Fibroblast of lung (primary cell): Measurements from ENCODE around the gene WDR27. TPM values are rescaled to one million over a fixed set of nuclear protein-coding genes. Genes with fewer than 3 reads are reported as not detected.

Source experiments
- DNase-seq, 2 donors: peaks; one replicate each; pipeline versions ENCODE4 v3.0.0 to v3.0.0-alpha.2; 2010; ENCODE audit warnings: low read depth in 2 of 2
- H2AFZ ChIP-seq: 2 replicates; pipeline ENCODE4 v1.5.1; 2012; ENCODE audit warnings: low read length, control low read depth, inconsistent platforms
- H3K27ac ChIP-seq: 2 replicates; pipeline ENCODE4 v1.5.1; 2011; ENCODE audit warnings: low read length, control low read depth; ENCODE audit not compliant: insufficient read depth
- H3K27me3 ChIP-seq: 2 replicates; pipeline ENCODE4 v1.5.1; 2011; ENCODE audit warnings: mild to moderate bottlenecking, low read length; ENCODE audit not compliant: control insufficient read depth, insufficient read depth
- H3K36me3 ChIP-seq: 2 replicates; pipeline ENCODE4 v1.5.1; 2011; ENCODE audit warnings: low read length; ENCODE audit not compliant: control insufficient read depth, insufficient read depth
- H3K4me1 ChIP-seq: 2 replicates; pipeline ENCODE4 v1.5.1; 2011; ENCODE audit warnings: low read length; ENCODE audit not compliant: control insufficient read depth, insufficient read depth; ENCODE audit errors: extremely low read depth
- H3K4me2 ChIP-seq: 2 replicates; pipeline ENCODE4 v1.5.1; 2011; ENCODE audit warnings: low read length, control low read depth; ENCODE audit not compliant: insufficient read depth; ENCODE audit errors: extremely low read depth
- H3K4me3 ChIP-seq, 4 experiments: fragments of 200-600 bp in 1 of 4; sonication (generic) in 1 of 4; replicated peaks in 1 of 4; 2 replicates each; pipeline ENCODE4 v1.5.1; 2011 to 2016; ENCODE audit warnings: low read length in 4 of 4, low read depth in 3 of 4, mild to moderate bottlenecking in 3 of 4, control low read depth in 2 of 4, inconsistent platforms in 1 of 4, mixed read lengths in 1 of 4; ENCODE audit not compliant: insufficient read depth in 1 of 4; ENCODE audit errors: control extremely low read depth in 1 of 4
- H3K79me2 ChIP-seq: 2 replicates; pipeline ENCODE4 v1.5.1; 2012; ENCODE audit warnings: mild to moderate bottlenecking, low read length, inconsistent platforms; ENCODE audit not compliant: control insufficient read depth, insufficient read depth
- H3K9ac ChIP-seq: 2 replicates; pipeline ENCODE4 v1.5.1; 2011; ENCODE audit warnings: mild to moderate bottlenecking, low read length, control low read depth; ENCODE audit not compliant: insufficient read depth
- H3K9me3 ChIP-seq: 2 replicates; pipeline ENCODE4 v1.5.1; 2012; ENCODE audit warnings: low read depth, low read length; ENCODE audit not compliant: control insufficient read depth, insufficient read depth
- H4K20me1 ChIP-seq: 2 replicates; pipeline ENCODE4 v1.5.1; 2011; ENCODE audit warnings: low read length; ENCODE audit not compliant: control insufficient read depth, insufficient read depth; ENCODE audit errors: extremely low read depth
- CTCF ChIP-seq, 2 donors: IDR thresholded peaks in 1 of 2; conservative IDR thresholded peaks in 1 of 2; 1 replicate in 1 of 2; 2 replicates in 1 of 2; pipeline ENCODE4 v1.5.1; 2011 to 2012; ENCODE audit warnings: low read length in 2 of 2, control low read depth in 1 of 2, inconsistent platforms in 1 of 2, low read depth in 1 of 2, mild to moderate bottlenecking in 1 of 2
- EZH2 ChIP-seq: IDR thresholded peaks from 2 replicates; pipeline ENCODE4 v1.5.1; 2012; ENCODE audit warnings: low read length, control low read depth, mild to moderate bottlenecking; ENCODE audit errors: missing control alignments
- polyA plus RNA-seq, 2 donors: library from polyadenylated mRNA; depleted of rRNA in 1 of 2; stranded (reverse) in 1 of 2; unstranded in 1 of 2; fragments of >200 nt; gene quantifications; 2 replicates each; pipeline ENCODE4 v1.2.1, GENCODE V29; 2011 to 2012; ENCODE audit warnings: missing spikeins in 1 of 2
- total RNA-seq: library from RNA; depleted of rRNA; stranded (reverse); fragments of >200 nt; gene quantifications from 2 replicates; pipeline ENCODE4 v1.2.1, GENCODE V29; 2014

WDR27 gene
- total and polyA plus RNA-seq, 2 donors (not counting 1 experiment from before 2014, with no cell fraction given) = 8.8 to 23.3 TPM

GRCh38 chr6:169648617-169649016 lies 53.2 kb downstream of the WDR27 start:
- Histone ChIP-seq H3K4me3 (no peak overlapping the region), H3K4me2 (no peak overlapping the region), H3K9ac (no peak overlapping the region), H4K20me1 (no peaks in the 10 kb centered on the region), H3K36me3 (no peaks in the 10 kb centered on the region), H3K79me2 (no peaks in the 10 kb centered on the region), H3K4me1 (no peaks in the 10 kb centered on the region), H3K27ac (no peak overlapping the region), H3K27me3 (no peaks in the 10 kb centered on the region), H2AFZ (no peak overlapping the region), H3K9me3 (no peaks in the 10 kb centered on the region)
- DNase-seq = no peak
- TF ChIP-seq EZH2 (no peak), CTCF (conservative IDR thresholded peaks at IDR 0.05 in 1 of 2, IDR thresholded peaks at IDR 0.05 in 1 of 2; ENCODE audit: low read depth in 1 of 2, low read length in 2 of 2) (no peak)

- H3K36me3 ChIP-seq = no peaks in the 10 kb centered on the region
- no peaks in the 10 kb centered on the region for H4K20me1 ChIP-seq
- H2AFZ ChIP-seq = no peak overlapping the region
- H3K27me3 ChIP-seq = no peaks in the 10 kb centered on the region
- TF ChIP-seq CTCF (conservative IDR thresholded peaks at IDR 0.05 in 1 of 2, IDR thresholded peaks at IDR 0.05 in 1 of 2; ENCODE audit: low read depth in 1 of 2, low read length in 2 of 2) (no peak), EZH2 (no peak)
- DNase-seq = no peak
- H3K4me2 ChIP-seq = no peak overlapping the region
- H3K4me3 ChIP-seq = no peak overlapping the region
- no peaks in the 10 kb centered on the region for H3K4me1 ChIP-seq
- no peaks in the 10 kb centered on the region for H3K79me2 ChIP-seq
- no peak overlapping the region for H3K27ac ChIP-seq
- no peak overlapping the region for H3K9ac ChIP-seq
- no peaks in the 10 kb centered on the region for H3K9me3 ChIP-seq
These were observed 53.7 kb downstream of the WDR27 start for GRCh38 chr6:169648092-169648491.

- Histone ChIP-seq H3K36me3 (no peaks in the 10 kb centered on the region), H3K4me1 (no peaks in the 10 kb centered on the region), H3K4me3 (no peak overlapping the region), H3K27ac (no peak overlapping the region), H3K9me3 (no peaks in the 10 kb centered on the region), H3K79me2 (no peaks in the 10 kb centered on the region), H3K27me3 (no peaks in the 10 kb centered on the region), H3K4me2 (no peak overlapping the region), H4K20me1 (no peaks in the 10 kb centered on the region), H2AFZ (no peak overlapping the region), H3K9ac (no peak overlapping the region)
- TF ChIP-seq CTCF (conservative IDR thresholded peaks at IDR 0.05 in 1 of 2, IDR thresholded peaks at IDR 0.05 in 1 of 2; ENCODE audit: low read depth in 1 of 2, low read length in 2 of 2) (no peak), EZH2 (no peak)
- DNase-seq = no peak
These were observed 54.2 kb downstream of the WDR27 start for GRCh38 chr6:169647637-169648036.
